Keratinocyte (primary cell): ENCODE data around the gene NFASC. TPM values are rescaled to one million over a fixed set of nuclear protein-coding genes. Genes with fewer than 3 reads are reported as not detected.

Experiments used
- DNase-seq: peaks from one replicate; pipeline ENCODE4 v3.0.0-alpha.2; 2011; ENCODE audit warnings: low read depth, missing footprints, low spot score
- FAIRE-seq: peaks from 2 replicates; lab custom pipeline; 2011; peaks lifted over from hg19 to GRCh38; lab: Jason Lieb, UNC
- H2AFZ ChIP-seq: 2 replicates; pipeline ENCODE4 v1.6.0; 2012; ENCODE audit warnings: low read length, control low read depth, inconsistent platforms; ENCODE audit not compliant: control insufficient read depth
- H3K27ac ChIP-seq: 2 replicates; pipeline ENCODE4 v1.5.1; 2011; ENCODE audit warnings: low read length; ENCODE audit not compliant: control insufficient read depth, insufficient read depth
- H3K27me3 ChIP-seq: 3 replicates; pipeline ENCODE4 v1.6.0; 2011; ENCODE audit warnings: low read length; ENCODE audit not compliant: control insufficient read depth, insufficient read depth; ENCODE audit errors: extremely low read depth
- H3K36me3 ChIP-seq, 2 experiments: 2 replicates in 1 of 2; 3 replicates in 1 of 2; pipeline ENCODE4 v1.5.1; 2011; ENCODE audit warnings: low read length in 2 of 2, mild to moderate bottlenecking in 1 of 2; ENCODE audit not compliant: control insufficient read depth in 2 of 2, insufficient read depth in 2 of 2; ENCODE audit errors: extremely low read depth in 1 of 2
- H3K4me1 ChIP-seq: 3 replicates; pipeline ENCODE4 v1.5.1; 2011; ENCODE audit warnings: low read length; ENCODE audit not compliant: control insufficient read depth, insufficient read depth; ENCODE audit errors: extremely low read depth
- H3K4me2 ChIP-seq: 3 replicates; pipeline ENCODE4 v1.6.0; 2011; ENCODE audit warnings: low read depth, low read length; ENCODE audit not compliant: control insufficient read depth, insufficient read depth; ENCODE audit errors: extremely low read depth
- H3K4me3 ChIP-seq, 3 experiments: fragments of 200-600 bp in 1 of 3; sonication (generic) in 1 of 3; 2 replicates in 2 of 3; 3 replicates in 1 of 3; pipeline ENCODE4 v1.5.1; 2011 to 2016; ENCODE audit warnings: low read length in 3 of 3, mild to moderate bottlenecking in 3 of 3, control low read depth in 2 of 3, inconsistent platforms in 1 of 3, low read depth in 1 of 3, mixed read lengths in 1 of 3, mixed run types in 1 of 3, moderate library complexity in 1 of 3; ENCODE audit not compliant: control insufficient read depth in 2 of 3, insufficient read depth in 2 of 3; ENCODE audit errors: extremely low read depth in 1 of 3
- H3K79me2 ChIP-seq: 2 replicates; pipeline ENCODE4 v1.6.0; 2012; ENCODE audit warnings: low read length; ENCODE audit not compliant: control insufficient read depth, insufficient read depth
- H3K9ac ChIP-seq: 3 replicates; pipeline ENCODE4 v1.6.0; 2011; ENCODE audit warnings: low read length; ENCODE audit not compliant: control insufficient read depth, insufficient read depth; ENCODE audit errors: extremely low read depth
- H3K9me1 ChIP-seq: 3 replicates; pipeline ENCODE4 v1.6.0; 2011; ENCODE audit warnings: low read length; ENCODE audit not compliant: control insufficient read depth, insufficient read depth; ENCODE audit errors: extremely low read depth
- H3K9me3 ChIP-seq: 2 replicates; pipeline ENCODE4 v1.5.1; 2012; ENCODE audit warnings: low read depth, low read length; ENCODE audit not compliant: control insufficient read depth
- H4K20me1 ChIP-seq: 3 replicates; pipeline ENCODE4 v1.6.0; 2011; ENCODE audit warnings: low read length; ENCODE audit not compliant: control insufficient read depth, insufficient read depth; ENCODE audit errors: extremely low read depth
- EZH2 ChIP-seq: IDR thresholded peaks from one replicate; pipeline ENCODE4 v1.6.1; 2012; ENCODE audit warnings: inconsistent platforms, mild to moderate bottlenecking, low read length, moderate library complexity
- dilution Hi-C: fragments of 300-500 bp; cut with MboI; formaldehyde crosslinking; loops from one replicate; pipeline ENCODE4 v1.7.0; 2020; ENCODE audit warnings: low sequenced_read_pairs; ENCODE audit not compliant: extremely low pct_ligation_motif_present
- polyA plus RNA-seq, 5 experiments: library from polyadenylated mRNA; depleted of rRNA in 3 of 5; stranded (reverse) in 3 of 5; stranded (forward) in 1 of 5; unstranded in 1 of 5; fragments of >200 nt; gene quantifications; 1 replicate in 1 of 5; 2 replicates in 3 of 5; 3 replicates in 1 of 5; pipeline versions ENCODE4 v1.2.1 to v1.2.3, GENCODE V29; 2011 to 2012; ENCODE audit warnings: missing spikeins in 2 of 5, low read depth in 1 of 5, low replicate concordance in 1 of 5
- TF ChIP-seq, protein P1 (sequence below), 3 experiments: IDR thresholded peaks in 1 of 3; conservative IDR thresholded peaks in 1 of 3; optimal IDR thresholded peaks in 1 of 3; 2 replicates in 2 of 3; 3 replicates in 1 of 3; pipeline versions ENCODE3 to v1.5.1; 2011; ENCODE audit warnings: low read length in 3 of 3, mild to moderate bottlenecking in 3 of 3, moderate library complexity in 2 of 3, control low read depth in 1 of 3, inconsistent platforms in 1 of 3; ENCODE audit not compliant: insufficient read depth in 2 of 3; ENCODE audit errors: extremely low read depth in 1 of 3

NFASC gene
- polyA plus RNA-seq, 1 donor (not counting 4 experiments of a cell fraction or from before 2014, with no cell fraction given) = 4.3 TPM

GRCh38 chr1:205046870-205047269 lies 176.2 kb downstream of the NFASC start:
- Histone ChIP-seq H3K79me2 (no peaks in the 10 kb centered on the region), H3K27ac (no peak overlapping the region), H3K9ac (no peak overlapping the region), H3K4me1 (no peaks in the 10 kb centered on the region), H3K4me2 (no peak overlapping the region), H4K20me1 (no peaks in the 10 kb centered on the region), H3K9me3 (no peaks in the 10 kb centered on the region), H3K9me1 (no peaks in the 10 kb centered on the region), H3K4me3 (no peak overlapping the region), H3K27me3 (peaks cover 68% of the 10 kb centered on the region), H2AFZ (no peak overlapping the region), H3K36me3 (no peaks in the 10 kb centered on the region)
- DNase-seq = no peak
- no peak for FAIRE-seq
- TF ChIP-seq, protein P1, sequence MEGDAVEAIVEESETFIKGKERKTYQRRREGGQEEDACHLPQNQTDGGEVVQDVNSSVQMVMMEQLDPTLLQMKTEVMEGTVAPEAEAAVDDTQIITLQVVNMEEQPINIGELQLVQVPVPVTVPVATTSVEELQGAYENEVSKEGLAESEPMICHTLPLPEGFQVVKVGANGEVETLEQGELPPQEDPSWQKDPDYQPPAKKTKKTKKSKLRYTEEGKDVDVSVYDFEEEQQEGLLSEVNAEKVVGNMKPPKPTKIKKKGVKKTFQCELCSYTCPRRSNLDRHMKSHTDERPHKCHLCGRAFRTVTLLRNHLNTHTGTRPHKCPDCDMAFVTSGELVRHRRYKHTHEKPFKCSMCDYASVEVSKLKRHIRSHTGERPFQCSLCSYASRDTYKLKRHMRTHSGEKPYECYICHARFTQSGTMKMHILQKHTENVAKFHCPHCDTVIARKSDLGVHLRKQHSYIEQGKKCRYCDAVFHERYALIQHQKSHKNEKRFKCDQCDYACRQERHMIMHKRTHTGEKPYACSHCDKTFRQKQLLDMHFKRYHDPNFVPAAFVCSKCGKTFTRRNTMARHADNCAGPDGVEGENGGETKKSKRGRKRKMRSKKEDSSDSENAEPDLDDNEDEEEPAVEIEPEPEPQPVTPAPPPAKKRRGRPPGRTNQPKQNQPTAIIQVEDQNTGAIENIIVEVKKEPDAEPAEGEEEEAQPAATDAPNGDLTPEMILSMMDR (optimal IDR thresholded peaks at IDR 0.05 in 1 of 3, IDR thresholded peaks at IDR 0.05 in 1 of 3, conservative IDR thresholded peaks at IDR 0.05 in 1 of 3; ENCODE audit: extremely low read depth in 1 of 3, insufficient read depth in 2 of 3, low read length in 3 of 3) = no peak
- TF ChIP-seq EZH2 = no peak
- dilution Hi-C loops = no loop called here

GRCh38 chr1:205047764-205048231 lies 177.1 kb downstream of the NFASC start:
- no peak for DNase-seq
- TF ChIP-seq, protein P1 (optimal IDR thresholded peaks at IDR 0.05 in 1 of 3, IDR thresholded peaks at IDR 0.05 in 1 of 3, conservative IDR thresholded peaks at IDR 0.05 in 1 of 3; ENCODE audit: extremely low read depth in 1 of 3, insufficient read depth in 2 of 3, low read length in 3 of 3) = no peak
- no peak for TF ChIP-seq EZH2

More at GRCh38 chr1:205047764-205048231, 177.1 kb downstream of the NFASC start:
- Histone ChIP-seq H3K4me2 (no peak overlapping the region), H3K4me3 (no peak overlapping the region), H3K9me1 (no peaks in the 10 kb centered on the region), H3K27me3 (peaks cover 60% of the 10 kb centered on the region), H3K4me1 (no peaks in the 10 kb centered on the region), H2AFZ (no peak overlapping the region), H3K27ac (no peak overlapping the region), H3K9me3 (no peaks in the 10 kb centered on the region), H4K20me1 (no peaks in the 10 kb centered on the region), H3K9ac (no peak overlapping the region), H3K79me2 (no peaks in the 10 kb centered on the region), H3K36me3 (no peaks in the 10 kb centered on the region)
- dilution Hi-C loops = no loop called here
- FAIRE-seq = no peak
